ENCODE measurements around the gene KCNAB2.

The KCNAB2 gene

DNA sequence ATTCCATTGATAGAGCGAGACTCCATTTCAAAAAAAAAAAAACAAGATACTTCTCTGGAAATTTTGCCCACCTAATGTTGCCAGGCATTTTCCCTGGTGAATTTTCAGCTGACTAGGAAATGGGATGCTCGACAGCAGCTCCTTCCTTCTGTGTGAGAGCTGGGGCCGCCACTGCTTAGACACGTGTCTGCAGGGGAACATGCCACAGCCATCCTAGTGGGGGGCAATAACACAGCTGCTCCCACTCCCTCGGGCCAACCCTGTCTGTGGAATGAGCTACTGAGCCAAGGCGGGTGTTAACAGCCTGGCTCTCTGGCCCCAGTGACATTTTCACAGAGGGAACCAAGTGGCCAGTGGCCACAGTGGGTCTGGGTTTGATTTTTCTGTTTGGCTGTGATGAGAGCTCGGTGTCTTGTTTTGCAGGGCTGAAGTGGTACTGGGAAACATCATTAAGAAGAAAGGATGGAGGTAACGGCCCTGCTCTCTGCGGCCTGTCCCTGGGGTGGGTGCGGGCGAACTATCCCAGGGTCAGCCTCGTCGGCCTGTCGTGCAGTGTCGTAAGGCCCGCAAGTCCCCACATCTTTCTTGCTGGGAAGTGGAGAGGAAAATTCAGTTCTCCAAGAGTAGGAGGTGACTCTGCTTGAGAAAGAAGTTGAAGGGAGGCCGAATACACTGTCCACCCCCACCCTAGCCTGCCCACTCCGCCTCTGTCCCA is 39.2 kb downstream of the KCNAB2 start:
- no peak for DNase-seq

DNA sequence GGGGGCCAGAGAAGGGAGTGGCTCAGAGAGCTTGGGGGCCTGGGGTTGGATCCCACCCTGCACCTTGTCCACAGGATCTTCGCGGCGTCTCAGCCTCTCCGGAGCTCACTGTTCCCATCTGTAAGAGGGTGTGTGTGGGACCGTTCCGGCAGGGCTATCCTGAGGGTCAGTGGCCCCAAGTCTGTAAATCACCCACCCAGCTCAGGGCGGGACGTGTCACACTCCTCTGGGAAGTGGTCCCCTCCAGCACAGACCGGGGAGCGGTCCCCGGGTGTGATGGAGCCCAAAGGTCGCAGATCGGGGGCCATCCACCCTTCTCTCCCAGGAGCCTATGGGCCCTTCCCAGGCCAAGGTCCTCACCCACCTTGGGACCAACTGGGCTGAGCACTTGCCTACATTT is 40.0 kb downstream of the KCNAB2 start:
- DNase-seq: no peak

DNA sequence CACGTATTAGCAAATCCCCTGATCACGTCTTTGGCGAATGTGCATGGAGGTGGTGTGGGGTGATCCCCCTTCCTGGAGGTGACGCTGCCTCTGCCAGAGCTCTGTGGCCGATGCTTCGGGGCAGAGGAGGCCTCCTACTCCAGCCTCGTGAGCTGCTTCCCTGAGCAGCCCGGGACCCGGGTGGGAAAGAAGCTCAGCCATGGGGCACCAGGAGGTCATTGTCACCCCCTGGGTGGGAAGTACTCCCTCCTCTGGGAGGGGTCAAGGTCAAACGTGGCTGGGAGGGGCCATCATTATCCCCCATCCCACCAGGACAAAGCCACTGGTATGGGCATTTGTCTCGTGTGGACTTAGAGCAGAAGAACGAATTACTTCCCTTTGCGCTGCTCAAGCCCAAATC is 40.7 kb downstream of the KCNAB2 start:
- DNase-seq: no peak

DNA sequence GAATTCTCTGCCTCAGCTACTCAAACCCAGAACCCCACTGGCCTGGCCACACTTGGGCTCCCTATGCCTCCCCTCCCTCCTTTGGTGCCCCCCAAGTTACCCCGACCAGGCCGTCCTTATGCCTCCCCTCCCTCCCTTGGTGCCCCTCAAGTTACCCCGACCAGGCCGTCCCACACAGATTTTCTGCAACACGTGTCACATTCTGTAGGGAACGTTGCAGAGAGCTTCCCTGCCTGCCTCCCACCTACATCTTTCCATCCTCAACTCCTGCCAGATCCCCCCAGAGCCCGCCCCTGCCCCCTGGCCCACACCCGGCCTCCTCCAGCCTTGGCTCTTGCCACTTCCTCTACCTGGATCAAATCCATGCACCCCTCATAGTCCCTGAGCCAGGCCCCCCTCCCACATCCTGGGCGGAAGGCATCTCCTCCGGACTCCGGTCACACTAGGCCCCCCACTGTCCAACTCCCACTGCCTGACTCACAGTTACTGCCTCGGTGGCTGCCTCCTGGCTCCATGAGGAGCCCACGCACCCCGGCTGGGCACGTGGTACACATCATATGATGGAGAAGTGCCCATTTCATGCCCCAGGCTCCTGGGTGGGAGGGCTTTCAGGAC is 41.2 kb downstream of the KCNAB2 start:
- no peak for DNase-seq

DNA sequence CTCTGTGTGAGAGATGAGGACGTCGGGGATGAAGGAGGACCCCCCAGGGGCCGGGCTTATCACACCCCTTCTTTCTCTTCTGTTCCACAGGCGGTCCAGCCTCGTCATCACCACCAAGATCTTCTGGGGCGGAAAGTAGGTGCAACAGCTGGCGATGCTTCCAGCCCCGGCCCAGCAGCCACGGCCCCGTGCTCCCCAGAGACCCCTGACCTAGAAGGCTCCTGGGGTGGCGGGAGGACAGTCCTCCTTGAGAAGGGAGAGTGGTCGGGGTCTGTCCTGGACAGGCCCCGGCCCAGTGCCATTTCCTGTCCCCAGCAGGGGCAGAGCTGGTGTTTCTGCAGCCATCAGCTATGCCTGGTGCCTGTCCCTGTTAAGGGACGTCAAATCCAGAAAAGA is 41.7 kb downstream of the KCNAB2 start:
- DNase-seq: no peak

DNA sequence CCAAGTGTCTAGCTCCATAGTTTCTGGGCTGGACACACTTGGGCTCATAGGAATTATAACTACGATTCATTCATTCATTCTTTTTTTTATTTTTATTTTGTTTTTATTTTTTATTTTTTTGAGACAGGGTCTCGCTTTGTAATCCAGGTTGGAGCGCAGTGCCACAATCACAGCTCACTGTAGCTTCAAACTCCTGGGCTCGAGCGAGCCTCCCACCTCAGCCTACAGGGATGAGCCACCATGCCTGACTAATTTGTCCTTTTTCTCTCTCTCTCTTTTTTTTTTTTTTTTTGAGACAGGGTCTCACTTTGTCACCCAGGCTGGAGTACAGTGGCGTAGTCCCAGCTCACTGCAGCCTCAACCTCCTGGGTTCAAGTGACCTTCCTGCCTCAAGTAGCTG is 42.3 kb downstream of the KCNAB2 start:
- no peak for DNase-seq

DNA sequence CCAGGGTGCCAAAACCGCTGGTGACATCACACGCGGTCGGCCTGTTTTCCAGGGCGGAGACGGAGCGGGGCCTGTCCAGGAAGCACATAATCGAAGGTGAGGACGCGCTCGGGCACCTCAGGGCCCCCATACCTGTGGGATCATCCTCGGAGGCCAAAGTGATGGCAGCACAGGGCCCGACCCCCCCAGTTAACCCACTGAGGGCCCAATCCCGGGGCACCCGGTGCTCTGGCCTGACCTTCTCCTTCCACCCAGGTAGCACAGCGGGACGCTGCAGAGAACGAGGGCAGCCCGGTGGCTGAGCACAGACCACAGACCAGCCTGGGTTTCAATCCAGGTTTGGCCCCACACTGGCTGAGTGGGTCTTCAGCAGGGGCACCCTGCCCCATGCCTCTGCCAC is 43.3 kb downstream of the KCNAB2 start:
- no peak for DNase-seq

DNA sequence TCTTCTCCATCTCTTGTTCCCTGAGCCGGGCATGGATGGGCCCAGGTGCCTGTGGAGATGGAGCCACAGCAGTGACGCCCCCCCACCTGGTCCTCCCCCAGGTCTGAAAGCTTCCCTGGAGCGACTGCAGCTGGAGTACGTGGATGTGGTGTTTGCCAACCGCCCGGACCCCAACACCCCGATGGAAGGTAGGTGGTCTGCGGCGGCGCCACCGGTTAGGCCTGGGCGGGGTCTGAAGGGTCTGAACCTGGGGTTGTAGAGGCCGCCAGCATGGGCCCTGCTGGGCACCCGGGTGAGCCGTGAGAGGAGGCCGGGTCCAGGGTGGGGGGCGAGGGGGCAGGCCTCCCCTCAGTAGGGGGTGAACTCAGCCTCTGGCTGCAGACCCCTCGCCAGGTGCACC is 44.6 kb downstream of the KCNAB2 start:
- DNase-seq: no peak

DNA sequence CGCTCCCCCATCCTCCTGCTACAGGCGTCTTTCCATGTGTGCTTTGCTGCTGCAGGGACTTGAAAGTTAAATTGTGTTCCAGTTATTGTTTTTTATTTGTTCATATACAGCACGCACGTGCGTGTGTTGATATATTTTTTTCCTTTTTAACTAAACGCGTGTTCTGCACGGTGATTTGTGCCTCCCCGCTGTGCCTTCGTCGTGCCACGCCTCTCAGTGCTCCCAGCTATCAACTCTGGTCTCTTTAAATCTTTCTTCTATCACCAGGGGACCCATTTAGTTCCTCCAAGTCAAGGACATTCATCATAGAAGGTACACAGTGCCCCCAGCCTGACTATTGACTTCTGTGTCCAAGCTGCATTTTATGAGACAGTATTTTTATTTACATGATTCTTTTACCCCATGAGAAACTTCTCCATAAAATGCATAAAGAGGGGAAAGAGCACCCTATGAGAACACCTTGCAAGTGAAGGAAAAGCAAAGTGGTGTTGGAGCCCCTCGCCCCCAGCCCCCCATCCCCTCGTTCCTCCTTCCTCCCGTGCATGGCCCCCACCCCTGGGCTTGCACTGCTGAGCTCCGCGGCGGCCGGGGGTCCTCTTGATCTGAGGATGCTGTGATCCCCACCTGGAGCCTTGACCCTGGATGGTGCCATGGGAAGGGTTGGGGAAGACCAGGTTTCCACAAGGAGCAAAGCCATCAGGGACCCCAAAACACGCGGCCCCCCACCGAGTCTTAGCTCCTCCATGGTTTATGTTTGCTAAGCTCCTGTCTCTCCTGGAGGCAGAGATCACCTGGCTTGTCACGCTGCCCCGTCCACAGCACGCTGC is 45.5 kb downstream of the KCNAB2 start:
- DNase-seq: no peak

DNA sequence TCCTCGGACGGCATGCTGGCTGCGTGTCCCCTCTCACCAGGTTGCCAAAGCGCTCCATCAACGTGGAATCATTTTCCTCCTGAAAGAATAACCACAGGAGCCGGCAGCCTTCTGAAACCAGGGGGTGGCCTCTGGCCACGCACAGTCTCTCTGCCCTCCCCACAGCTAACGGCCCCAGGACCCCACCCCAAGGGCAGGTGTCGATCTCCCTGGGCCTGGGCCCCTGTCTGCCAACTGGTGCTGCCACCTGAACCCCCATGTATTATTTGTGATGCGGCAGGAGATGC is 46.1 kb downstream of the KCNAB2 start:
- DNase-seq: no peak

DNA sequence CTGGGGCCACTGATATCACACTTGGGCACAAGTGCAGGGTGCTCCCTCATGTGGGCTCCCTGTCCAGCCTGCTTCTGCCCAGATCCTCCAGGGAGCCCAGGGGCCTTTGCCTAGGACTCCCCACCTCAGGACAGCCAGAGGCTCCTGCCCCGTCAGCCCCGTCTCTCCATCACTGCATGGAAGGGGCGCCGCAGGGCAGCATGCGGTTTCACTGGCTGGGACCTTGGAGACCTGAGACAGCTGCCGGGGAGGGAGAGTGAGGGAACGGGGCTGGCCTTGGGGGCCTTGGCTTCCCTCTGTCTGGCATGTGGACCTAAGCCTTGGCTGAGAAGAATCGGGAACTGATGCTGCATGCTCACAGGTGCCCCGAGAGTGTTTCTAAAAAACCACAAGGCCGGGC is 46.5 kb downstream of the KCNAB2 start:
- DNase-seq: no peak

DNA sequence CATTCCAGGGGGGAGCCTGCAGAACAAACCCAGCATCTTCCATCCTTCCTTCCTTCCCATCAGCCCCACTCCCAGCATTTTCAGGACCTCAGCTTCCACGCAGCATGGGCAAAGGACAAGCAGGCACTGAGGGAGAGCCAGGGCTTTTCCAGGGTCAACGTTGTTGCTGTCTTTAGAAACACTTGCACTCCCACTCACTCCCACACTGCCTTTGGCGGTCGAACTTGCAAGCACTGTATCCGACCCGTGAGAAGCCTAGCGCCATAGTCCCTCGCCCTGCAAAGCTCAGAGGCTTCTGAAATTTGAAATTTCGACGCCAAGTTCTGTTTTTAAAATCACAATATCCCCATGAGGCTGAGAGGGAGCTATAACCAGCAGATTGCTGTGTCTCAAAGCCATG is 47.4 kb downstream of the KCNAB2 start:
- DNase-seq: no peak

DNA sequence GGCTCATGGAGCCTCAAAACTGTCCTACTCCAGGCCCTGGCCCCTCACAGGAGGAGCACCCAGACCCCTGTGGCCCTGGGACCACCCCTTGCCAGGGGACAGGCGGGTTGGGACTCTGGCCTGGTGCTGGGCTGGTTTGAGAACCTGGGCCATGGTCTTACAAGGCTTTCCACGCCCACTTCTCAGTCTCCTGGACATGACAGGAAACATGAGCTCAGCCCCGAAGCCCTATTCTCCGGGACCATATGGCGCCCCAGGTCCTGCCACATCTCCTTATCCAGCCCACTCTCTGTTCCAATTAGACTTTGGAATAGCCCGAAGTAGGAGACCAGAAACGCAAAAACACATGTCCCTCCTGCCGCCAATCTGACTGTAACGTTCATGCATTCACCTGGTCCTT is 47.9 kb downstream of the KCNAB2 start:
- no peak for DNase-seq

DNA sequence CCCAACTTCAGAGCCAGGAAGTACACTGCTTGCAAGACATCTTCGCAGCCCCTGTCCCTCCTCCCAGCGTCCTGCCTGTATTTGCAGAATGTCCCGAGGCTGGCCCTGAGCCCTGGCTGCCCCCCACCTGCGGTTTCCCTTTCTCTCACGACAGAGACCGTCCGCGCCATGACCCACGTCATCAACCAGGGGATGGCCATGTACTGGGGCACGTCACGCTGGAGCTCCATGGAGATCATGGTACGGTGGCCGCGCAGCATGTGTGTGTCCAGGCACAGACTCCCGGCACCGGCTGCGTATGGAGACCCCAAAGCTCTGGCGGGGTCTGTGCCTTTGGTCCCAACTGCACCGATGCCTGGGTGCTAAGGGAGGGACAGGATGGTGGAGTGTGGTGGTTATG is 48.6 kb downstream of the KCNAB2 start:
- no peak for DNase-seq

DNA sequence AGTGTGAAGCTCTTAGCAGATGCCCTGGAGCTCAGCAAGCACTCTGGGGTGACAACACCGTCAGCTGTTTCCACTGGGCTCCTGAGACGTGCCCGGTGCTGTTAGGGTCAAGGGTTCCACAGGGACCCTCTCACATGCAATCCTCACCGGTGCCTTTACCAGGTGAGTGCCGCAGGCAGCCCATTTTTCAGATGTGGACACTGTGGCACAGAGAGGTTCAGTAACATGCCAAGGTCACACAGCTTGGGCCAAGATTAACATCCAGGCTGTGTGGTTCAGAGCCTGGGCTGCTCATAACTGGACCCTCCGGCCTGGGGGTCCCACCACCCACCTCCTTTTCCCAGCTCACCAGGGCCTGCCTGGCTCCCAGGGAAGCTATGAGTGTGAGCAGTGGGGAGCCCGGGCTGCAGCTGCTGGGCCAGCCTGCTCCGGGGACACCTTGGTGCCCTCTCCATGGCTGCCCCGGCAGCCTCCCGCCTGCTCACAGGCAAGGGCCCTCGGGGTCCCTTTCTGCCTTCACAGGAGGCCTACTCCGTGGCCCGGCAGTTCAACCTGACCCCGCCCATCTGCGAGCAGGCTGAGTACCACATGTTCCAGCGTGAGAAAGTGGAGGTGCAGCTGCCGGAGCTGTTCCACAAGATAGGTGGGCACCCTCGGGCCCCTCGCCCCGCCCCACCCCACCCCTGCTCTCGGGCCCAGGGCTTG is 49.3 kb downstream of the KCNAB2 start:
- no peak for DNase-seq

DNA sequence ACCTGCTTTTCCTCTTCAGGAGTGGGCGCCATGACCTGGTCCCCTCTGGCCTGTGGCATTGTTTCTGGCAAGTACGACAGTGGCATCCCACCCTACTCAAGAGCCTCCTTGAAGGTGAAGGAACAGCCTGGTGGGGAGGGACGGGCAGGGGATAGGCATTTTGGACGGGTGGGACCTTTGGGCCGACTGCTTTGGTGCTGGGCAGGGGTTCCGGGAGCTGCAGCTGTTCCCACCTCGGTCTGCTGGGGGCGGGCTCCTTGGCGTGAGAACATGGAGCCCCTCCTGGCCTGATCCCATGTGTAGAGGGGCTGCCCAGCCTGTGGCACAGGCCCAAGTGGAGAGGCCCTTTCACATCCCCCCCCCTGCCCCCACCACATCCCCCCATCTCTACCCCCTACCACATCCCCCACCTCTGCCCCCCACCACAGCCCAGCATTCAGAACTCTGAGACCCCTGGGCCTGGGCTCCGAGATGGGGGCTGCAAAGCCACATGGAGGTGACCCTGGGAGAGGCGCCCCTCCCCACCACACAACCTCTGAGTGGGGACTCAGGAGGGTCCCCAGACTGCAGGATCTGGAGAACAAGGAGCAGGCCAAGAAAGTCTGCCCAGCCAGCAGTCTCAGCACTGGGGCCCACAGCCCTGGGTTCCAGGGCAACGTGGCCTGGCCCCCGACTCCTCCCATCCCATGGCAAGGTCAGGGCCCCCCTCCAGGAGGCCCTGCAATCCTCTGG is 50.0 kb downstream of the KCNAB2 start:
- DNase-seq: no peak

DNA sequence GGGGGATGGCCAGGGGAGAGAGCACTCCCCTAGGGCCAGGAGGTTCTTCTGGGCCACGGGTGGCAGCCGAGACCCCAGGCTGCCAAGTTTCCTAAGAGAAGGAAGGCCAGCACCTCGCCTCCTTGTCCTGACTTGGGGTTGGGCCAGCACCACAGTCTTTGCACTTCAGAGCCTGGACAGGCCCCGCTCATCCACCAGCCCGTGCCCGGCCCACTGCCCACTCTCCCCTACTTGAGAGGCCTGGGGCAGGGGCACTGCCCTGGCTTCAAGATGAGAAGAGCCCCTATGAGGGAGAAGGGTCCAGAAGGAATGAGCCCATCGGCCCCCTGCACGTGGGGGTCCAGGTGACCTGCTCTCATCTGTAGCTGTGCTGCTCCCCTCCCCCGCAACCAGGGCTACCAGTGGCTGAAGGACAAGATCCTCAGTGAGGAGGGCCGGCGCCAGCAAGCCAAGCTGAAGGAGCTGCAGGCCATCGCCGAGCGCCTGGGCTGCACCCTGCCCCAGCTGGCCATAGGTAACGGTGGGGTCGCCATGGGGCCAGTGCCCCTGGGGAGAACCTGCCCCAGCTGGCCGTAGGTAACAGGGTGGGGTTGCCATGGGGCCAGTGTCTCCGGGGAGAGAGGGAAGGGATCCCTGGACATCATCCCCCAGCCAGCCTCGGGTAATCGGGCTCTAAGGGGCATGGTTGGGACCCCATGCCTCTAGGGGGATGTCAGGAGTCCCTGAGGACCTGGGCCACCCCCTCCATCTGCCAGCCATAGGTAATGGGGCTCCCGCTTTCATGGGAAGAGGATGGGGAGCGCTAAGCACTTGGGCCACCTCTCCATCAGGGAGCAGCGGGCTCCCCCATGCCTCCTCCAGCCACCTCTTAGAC is 50.8 kb downstream of the KCNAB2 start:
- DNase-seq: no peak

DNA sequence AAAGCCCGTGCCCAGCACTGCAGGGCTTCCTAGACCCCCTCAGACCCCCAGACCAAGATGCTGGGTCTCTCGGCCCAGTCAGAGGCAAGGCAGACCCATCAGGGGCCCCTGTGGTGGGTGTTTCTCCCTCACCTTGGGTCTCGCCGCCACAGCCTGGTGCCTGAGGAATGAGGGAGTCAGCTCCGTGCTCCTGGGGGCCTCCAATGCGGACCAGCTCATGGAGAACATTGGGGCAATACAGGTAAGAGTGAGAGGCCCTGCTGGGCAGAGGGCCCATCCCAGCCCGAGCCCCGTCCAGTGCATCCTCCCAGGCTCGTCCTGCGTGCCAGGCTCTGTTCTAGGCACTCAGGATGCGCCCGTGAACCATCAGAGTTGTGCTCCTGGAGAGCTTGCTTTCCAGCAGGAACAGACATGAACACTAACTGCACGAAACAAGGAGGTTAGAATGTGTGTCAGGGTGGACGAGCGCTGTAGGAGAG is 51.5 kb downstream of the KCNAB2 start:
- DNase-seq: no peak

DNA sequence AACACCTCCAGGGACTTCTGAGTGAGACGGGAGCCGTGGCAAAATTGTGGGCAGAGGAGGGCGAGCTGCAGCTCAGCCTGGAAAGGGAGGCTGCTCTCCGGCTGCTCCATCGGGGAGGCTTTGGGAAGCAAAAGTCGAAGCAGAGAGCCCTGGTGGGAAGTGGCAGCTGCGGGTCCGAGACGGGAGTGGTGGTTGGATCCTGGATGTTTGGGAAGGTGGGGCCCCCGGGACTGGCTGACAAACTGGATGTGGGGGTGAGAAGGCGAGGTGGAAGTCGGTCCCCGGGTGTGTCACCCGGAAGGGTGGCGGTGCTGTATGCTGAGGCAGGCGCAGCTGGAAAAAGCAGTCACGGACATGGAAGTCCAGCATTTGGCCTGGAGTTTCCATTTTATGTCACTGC is 52.1 kb downstream of the KCNAB2 start:
- no peak for DNase-seq

DNA sequence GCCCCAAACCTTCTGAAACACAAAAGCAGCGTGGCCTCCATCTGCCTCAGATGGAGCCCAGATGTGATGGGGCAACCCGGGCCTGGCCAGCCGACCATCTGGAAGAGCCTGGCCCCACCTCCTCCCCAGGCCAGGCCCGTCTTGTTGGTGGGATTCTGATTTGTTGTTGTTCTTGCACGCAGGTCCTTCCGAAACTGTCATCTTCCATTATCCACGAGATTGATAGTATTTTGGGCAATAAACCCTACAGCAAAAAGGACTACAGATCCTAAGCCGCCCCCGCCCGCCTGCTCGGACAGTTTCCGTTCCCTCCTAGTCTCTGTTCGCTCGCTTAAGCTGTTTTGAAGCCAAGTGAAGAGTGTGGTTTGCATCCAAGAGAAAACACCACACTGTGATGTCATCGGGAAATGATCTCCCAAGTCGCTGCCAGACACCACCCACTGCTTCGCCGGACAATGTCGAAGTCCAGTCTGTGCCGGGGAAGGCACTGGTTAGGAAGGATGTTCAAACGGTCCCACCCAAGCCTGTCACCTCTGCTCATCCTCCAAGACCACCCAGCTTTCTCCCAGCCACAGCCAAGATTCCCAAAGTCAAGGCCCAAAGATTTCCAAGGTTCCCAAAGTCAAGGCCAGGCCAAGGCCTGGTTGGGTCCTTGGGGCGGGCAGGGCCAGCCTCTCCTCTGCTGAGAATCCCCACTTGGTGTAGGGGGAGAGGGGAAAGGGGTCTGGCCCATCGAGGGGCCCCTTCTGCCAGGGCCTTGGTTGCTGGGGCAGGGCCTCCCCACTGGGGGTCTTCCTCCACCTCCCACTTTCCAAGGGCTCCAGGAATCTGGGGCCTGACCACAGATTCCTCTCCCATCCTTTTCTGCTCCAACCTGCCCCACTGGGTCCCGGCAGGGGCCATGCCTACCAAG is 52.9 kb downstream of the KCNAB2 start:
- no peak for DNase-seq

DNA sequence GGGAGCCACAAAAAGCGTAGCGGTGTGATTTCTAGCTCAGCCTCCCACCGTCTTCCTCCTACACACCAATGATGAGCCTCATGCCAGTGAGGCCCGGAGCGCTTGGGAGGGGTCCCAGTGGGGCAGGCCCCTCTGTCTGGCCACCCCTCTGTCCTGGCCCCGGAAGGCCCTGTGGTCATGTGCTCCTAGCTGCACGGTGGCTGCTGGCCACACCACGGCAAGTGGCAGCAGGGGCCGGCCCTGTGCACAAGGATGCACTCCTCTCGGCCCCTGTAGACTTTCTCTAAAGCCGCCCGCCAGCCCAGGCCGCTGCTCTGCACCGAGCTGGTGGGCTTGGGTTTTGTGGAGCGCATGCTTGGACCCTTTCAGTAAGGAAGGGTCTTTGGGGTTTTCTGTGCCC is 53.6 kb downstream of the KCNAB2 start:
- no peak for DNase-seq

Measured in activated CD4-positive, alpha-beta T cell treated with anti-CD3 and anti-CD28 coated beads for 1 hour (primary cell).